Middle frontal gyrus (tissue), 1 donor: ENCODE results near the gene FGD4.
A peak's percentile ranks its signal among the peaks of the same experiment; 100 is the strongest.

ENCODE experiments used
- DNase-seq: peaks from one replicate; pipeline ENCODE4 v3.0.0-alpha.2; 2015; ENCODE audit warnings: low spot score; ENCODE audit errors: extremely low spot score

The FGD4 gene

GRCh38 chr12:32399370-32400113, at the start of gene FGD4:
FGD4 (plus strand) TSS chr12:32399558.
- DNase-seq, result peak; percentile 57

GRCh38 chr12:32353540-32353939, 45.8 kb upstream of the FGD4 start:
- DNase-seq, result no peak

- DNase-seq, result no peak
Observed at GRCh38 chr12:32357601-32358249, 41.6 kb upstream of the FGD4 start.

GRCh38 chr12:32360956-32361355, 38.4 kb upstream of the FGD4 start:
- no peak for DNase-seq

- no peak for DNase-seq
Observed at GRCh38 chr12:32362892-32363291, 36.5 kb upstream of the FGD4 start.

GRCh38 chr12:32365473-32366064, 33.8 kb upstream of the FGD4 start:
- DNase-seq, result peak; percentile 31

- no peak for DNase-seq
Observed at GRCh38 chr12:32366714-32367113, 32.6 kb upstream of the FGD4 start.

GRCh38 chr12:32367381-32367780, 32.0 kb upstream of the FGD4 start:
- no peak for DNase-seq

- no peak for DNase-seq
Observed at GRCh38 chr12:32369202-32369601, 30.2 kb upstream of the FGD4 start.

- DNase-seq, result no peak
Observed at GRCh38 chr12:32377344-32378055, 21.9 kb upstream of the FGD4 start.

- DNase-seq, result no peak
Observed at GRCh38 chr12:32379213-32379612, 20.1 kb upstream of the FGD4 start.

GRCh38 chr12:32379667-32380066, 19.7 kb upstream of the FGD4 start:
- DNase-seq, result no peak

- DNase-seq, result no peak
Observed at GRCh38 chr12:32382226-32382625, 17.1 kb upstream of the FGD4 start.

GRCh38 chr12:32390572-32391219, 8.7 kb upstream of the FGD4 start:
- DNase-seq, result no peak

GRCh38 chr12:32395026-32395425, 4.3 kb upstream of the FGD4 start:
- no peak for DNase-seq

- no peak for DNase-seq
Observed at GRCh38 chr12:32397696-32398095, 1.7 kb upstream of the FGD4 start.

- no peak for DNase-seq
Observed at GRCh38 chr12:32398181-32398580, 1.2 kb upstream of the FGD4 start.

GRCh38 chr12:32398816-32399369, 465 bp upstream of the FGD4 start:
- DNase-seq, result no peak

GRCh38 chr12:32400114-32400672, 835 bp downstream of the FGD4 start:
- DNase-seq, result no peak

GRCh38 chr12:32400866-32401265, 1.5 kb downstream of the FGD4 start:
- DNase-seq, result no peak

GRCh38 chr12:32402170-32402569, 2.8 kb downstream of the FGD4 start:
- no peak for DNase-seq
